ENCODE results near the gene IKBKG.
A peak's percentile ranks its signal among the peaks of the same experiment; 100 is the strongest.

GRCh38 chrX:154546354-154547244, 821 bp upstream of the IKBKG start, which contains the start of gene G6PD:
- TF ChIP-seq CTCF (IDR thresholded peaks at IDR 0.05; ENCODE audit: low read depth, low read length) (no peak), MYC (IDR thresholded peaks at IDR 0.05; ENCODE audit: low read depth, low read length) (peak; percentile 37; the same call in 1 of the 2 replicates)
